ENCODE results near the gene GRID1. TPM values are rescaled to one million over a fixed set of nuclear protein-coding genes. Genes with fewer than 3 reads are reported as not detected.

The GRID1 gene
- total RNA-seq, 1 donor from 2014 or later: 9.2 TPM

- H3K4me1 Mint-ChIP-seq (ENCODE audit: unreplicated experiment): peaks cover 13% of the 10 kb centered on the region
- no peaks in the 10 kb centered on the region for H3K36me3 Mint-ChIP-seq
- no peak for TF ChIP-seq CTCF (conservative IDR thresholded peaks at IDR 0.05)
- H3K27ac Mint-ChIP-seq: no peak overlapping the region
- H3K9me3 Mint-ChIP-seq: no peaks in the 10 kb centered on the region
- H3K4me3 Mint-ChIP-seq: no peak overlapping the region
- H3K27me3 Mint-ChIP-seq: peaks cover 7% of the 10 kb centered on the region
- peak; percentile 16 for DNase-seq (ENCODE audit: extremely low spot score, unreplicated experiment)
Observed at GRCh38 chr10:86117051-86117450, 249.5 kb downstream of the GRID1 start.

- DNase-seq (ENCODE audit: extremely low spot score, unreplicated experiment): peak; percentile 49
- Mint-ChIP-seq H3K4me3 (no peak overlapping the region), H3K4me1 (ENCODE audit: unreplicated experiment) (peaks cover 13% of the 10 kb centered on the region), H3K9me3 (no peaks in the 10 kb centered on the region), H3K36me3 (no peaks in the 10 kb centered on the region), H3K27ac (no peak overlapping the region), H3K27me3 (peaks cover 7% of the 10 kb centered on the region)
- no peak for TF ChIP-seq CTCF (conservative IDR thresholded peaks at IDR 0.05)
Observed at GRCh38 chr10:86113983-86114382, 252.6 kb downstream of the GRID1 start.

GRCh38 chr10:86113501-86113900 lies 253.1 kb downstream of the GRID1 start:
- no peak overlapping the region for H3K4me3 Mint-ChIP-seq
- peaks cover 13% of the 10 kb centered on the region for H3K4me1 Mint-ChIP-seq (ENCODE audit: unreplicated experiment)
- no peak for TF ChIP-seq CTCF (conservative IDR thresholded peaks at IDR 0.05)
- no peak overlapping the region for H3K27ac Mint-ChIP-seq
- H3K27me3 Mint-ChIP-seq: peaks cover 7% of the 10 kb centered on the region
- H3K9me3 Mint-ChIP-seq: no peaks in the 10 kb centered on the region
- DNase-seq (ENCODE audit: extremely low spot score, unreplicated experiment): peak; percentile 20
- H3K36me3 Mint-ChIP-seq: no peaks in the 10 kb centered on the region

GRCh38 chr10:86113044-86113443 lies 253.6 kb downstream of the GRID1 start:
- Mint-ChIP-seq H3K9me3 (no peaks in the 10 kb centered on the region), H3K27me3 (peaks cover 7% of the 10 kb centered on the region), H3K4me1 (ENCODE audit: unreplicated experiment) (peaks cover 13% of the 10 kb centered on the region), H3K27ac (no peak overlapping the region), H3K4me3 (no peak overlapping the region), H3K36me3 (no peaks in the 10 kb centered on the region)
- no peak for DNase-seq (ENCODE audit: extremely low spot score, unreplicated experiment)
- TF ChIP-seq CTCF (conservative IDR thresholded peaks at IDR 0.05): no peak

- Mint-ChIP-seq H3K27ac (no peak overlapping the region), H3K27me3 (peaks cover 7% of the 10 kb centered on the region), H3K4me1 (ENCODE audit: unreplicated experiment) (peaks cover 13% of the 10 kb centered on the region), H3K9me3 (no peaks in the 10 kb centered on the region), H3K4me3 (no peak overlapping the region), H3K36me3 (no peaks in the 10 kb centered on the region)
- TF ChIP-seq CTCF (conservative IDR thresholded peaks at IDR 0.05): no peak
- DNase-seq (ENCODE audit: extremely low spot score, unreplicated experiment): peak; percentile 27
Observed at GRCh38 chr10:86111902-86112545, 254.6 kb downstream of the GRID1 start.

All from type B pancreatic cell (in vitro differentiated cells).